SK-N-SH (cell line): ENCODE measurements around the gene MAN1A1. TPM values are rescaled to one million over a fixed set of nuclear protein-coding genes. Genes with fewer than 3 reads are reported as not detected.

Experiments used
- CTCF ChIA-PET: fragments of 300-600, 350-600 bp; formaldehyde crosslinking; extraction: SDS; loops from one replicate; lab custom pipeline; 2021; lab: Yijun Ruan, JAX
- POLR2A ChIA-PET: fragments of 350-600 bp; sonication (Branson Sonifier 250); formaldehyde crosslinking; extraction: SDS; loops from one replicate; lab custom pipeline; 2020; ENCODE audit warnings: antibody characterized with exemption, inconsistent platforms; lab: Yijun Ruan, JAX
- DNase-seq: peaks from one replicate; pipeline ENCODE4 v3.0.0; 2012
- H2AFZ ChIP-seq: fragments of 200-600 bp; sonication (generic); 2 replicates; pipeline ENCODE4 v1.8.1; 2016; ENCODE audit warnings: antibody characterized with exemption, mild to moderate bottlenecking, low read depth
- H3F3A ChIP-seq: fragments of 200-600 bp; sonication (generic); replicated peaks from 2 replicates; pipeline ENCODE3; 2016; ENCODE audit warnings: antibody characterized with exemption, mild to moderate bottlenecking; ENCODE audit not compliant: insufficient read depth
- H3K27ac ChIP-seq, 2 experiments: fragments of 200-500 bp in 1 of 2; fragments of 200-600 bp in 1 of 2; sonication (Bioruptor generic) in 1 of 2; sonication (generic), shearing (Covaris generic) in 1 of 2; 2 replicates each; pipeline versions ENCODE4 v1.5.1 to v1.6.1; 2014 to 2016; ENCODE audit warnings: low read depth in 2 of 2, inconsistent platforms in 1 of 2, low read length in 1 of 2, mild to moderate bottlenecking in 1 of 2, mixed read lengths in 1 of 2
- H3K27me3 ChIP-seq: fragments of 200-600 bp; sonication (generic), shearing (Covaris generic); 2 replicates; pipeline ENCODE4 v1.6.1; 2016; ENCODE audit warnings: mixed run types; ENCODE audit not compliant: insufficient read depth
- H3K36me3 ChIP-seq, 2 experiments: fragments of 200-500 bp in 1 of 2; fragments of 200-600 bp in 1 of 2; sonication (Bioruptor generic) in 1 of 2; sonication (generic) in 1 of 2; replicated peaks in 1 of 2; 2 replicates each; pipeline versions ENCODE3 to v1.5.1; 2014 to 2016; ENCODE audit warnings: low read length in 1 of 2, mild to moderate bottlenecking in 1 of 2; ENCODE audit not compliant: insufficient read depth in 2 of 2, control insufficient read depth in 1 of 2
- H3K4me1 ChIP-seq, 2 experiments: fragments of 200-500 bp in 1 of 2; fragments of 200-600 bp in 1 of 2; sonication (Bioruptor generic) in 1 of 2; sonication (generic), shearing (Covaris generic) in 1 of 2; 2 replicates each; pipeline versions ENCODE4 v1.5.1 to v1.6.1; 2014 to 2016; ENCODE audit warnings: low read depth in 1 of 2, low read length in 1 of 2, mixed run types in 1 of 2; ENCODE audit not compliant: insufficient read depth in 2 of 2, control insufficient read depth in 1 of 2
- H3K4me2 ChIP-seq: fragments of 200-600 bp; sonication (generic), shearing (Covaris generic); 2 replicates; pipeline ENCODE4 v1.6.1; 2017; ENCODE audit warnings: mixed run types
- H3K4me3 ChIP-seq, 2 experiments: fragments of 200-500 bp in 1 of 2; fragments of 200-600 bp in 1 of 2; sonication (Bioruptor generic) in 1 of 2; sonication (generic), shearing (Covaris generic) in 1 of 2; 2 replicates each; pipeline versions ENCODE4 v1.5.1 to v1.8.1; 2014 to 2016; ENCODE audit warnings: low read depth in 2 of 2, inconsistent platforms in 1 of 2, low read length in 1 of 2, mild to moderate bottlenecking in 1 of 2, mixed read lengths in 1 of 2, moderate library complexity in 1 of 2
- H3K79me2 ChIP-seq: fragments of 200-600 bp; sonication (generic); 2 replicates; pipeline ENCODE4 v1.8.1; 2017; ENCODE audit warnings: mild to moderate bottlenecking; ENCODE audit not compliant: insufficient read depth
- H3K9ac ChIP-seq: fragments of 200-600 bp; sonication (generic); 2 replicates; pipeline ENCODE4 v1.6.1; 2017; ENCODE audit warnings: mixed run types
- H3K9me2 ChIP-seq: fragments of 200-600 bp; sonication (generic); 2 replicates; pipeline ENCODE4 v1.6.1; 2017; ENCODE audit warnings: mixed run types
- H3K9me3 ChIP-seq: fragments of 200-600 bp; sonication (generic); 2 replicates; pipeline ENCODE4 v1.6.1; 2017; ENCODE audit warnings: mixed run types, mild to moderate bottlenecking, moderate library complexity
- H4K20me1 ChIP-seq: fragments of 200-600 bp; sonication (generic); 2 replicates; pipeline ENCODE4 v1.6.1; 2017; ENCODE audit warnings: mild to moderate bottlenecking, mixed run types; ENCODE audit not compliant: insufficient read depth
- CHD2 ChIP-seq: fragments of 150-350 bp; IDR thresholded peaks from 2 replicates; pipeline ENCODE4 v1.6.1; 2018; ENCODE audit warnings: low read length; ENCODE audit not compliant: partially characterized antibody
- EP300 ChIP-seq, 2 experiments: IDR thresholded peaks; 2 replicates each; pipeline versions ENCODE4 v1.4.0 to v1.6.1; 2012; ENCODE audit warnings: borderline replicate concordance in 1 of 2, low read depth in 1 of 2, low read length in 1 of 2
- EZH2phosphoT487 ChIP-seq: fragments of 200-600 bp; sonication (generic); IDR thresholded peaks from 2 replicates; pipeline ENCODE4 v1.6.1; 2017; ENCODE audit warnings: low read depth, mixed run types, mild to moderate bottlenecking, antibody characterized with exemption, moderate library complexity, borderline replicate concordance
- GABPA ChIP-seq: IDR thresholded peaks from 2 replicates; pipeline ENCODE4 v1.4.0; 2012; ENCODE audit warnings: low read depth, mild to moderate bottlenecking
- IRF3 ChIP-seq: fragments of 150-350 bp; IDR thresholded peaks from 2 replicates; pipeline ENCODE4 v1.6.1; 2016; ENCODE audit warnings: mild to moderate bottlenecking, low read depth, low read length
- MAX ChIP-seq: IDR thresholded peaks from 2 replicates; pipeline ENCODE4 v1.4.0; 2012; ENCODE audit warnings: low read depth
- MEF2A ChIP-seq: IDR thresholded peaks from 2 replicates; pipeline ENCODE4 v1.4.0; 2012; ENCODE audit warnings: low read depth, borderline replicate concordance
- MXI1 ChIP-seq: IDR thresholded peaks from 2 replicates; pipeline ENCODE4 v1.6.1; 2012; ENCODE audit warnings: mild to moderate bottlenecking, low read depth, low read length, improper control_type of control experiment
- NFIC ChIP-seq: IDR thresholded peaks from 2 replicates; pipeline ENCODE4 v1.4.0; 2012; ENCODE audit warnings: borderline replicate concordance
- NRF1 ChIP-seq: IDR thresholded peaks from 2 replicates; pipeline ENCODE4 v1.6.1; 2012; ENCODE audit warnings: low read depth, mild to moderate bottlenecking, low read length
- PBX3 ChIP-seq: IDR thresholded peaks from 2 replicates; pipeline ENCODE4; 2012
- RAD21 ChIP-seq: IDR thresholded peaks from 2 replicates; pipeline ENCODE4 v1.6.1; 2012; ENCODE audit warnings: mild to moderate bottlenecking, low read length
- RCOR1 ChIP-seq: fragments of 150-350 bp; IDR thresholded peaks from 2 replicates; pipeline ENCODE4 v1.6.1; 2017; ENCODE audit warnings: antibody characterized with exemption, low read length
- REST ChIP-seq: IDR thresholded peaks from 2 replicates; pipeline ENCODE4 v1.6.1; 2012; ENCODE audit warnings: mild to moderate bottlenecking, low read depth, low read length, moderate library complexity
- RFX5 ChIP-seq: IDR thresholded peaks from 2 replicates; pipeline ENCODE4 v1.6.1; 2012; ENCODE audit warnings: mild to moderate bottlenecking, improper control_type of control experiment, low read length
- TEAD4 ChIP-seq: IDR thresholded peaks from 2 replicates; pipeline ENCODE4 v1.4.0; 2012; ENCODE audit warnings: mild to moderate bottlenecking, borderline replicate concordance; ENCODE audit not compliant: insufficient read depth
- USF1 ChIP-seq: IDR thresholded peaks from 2 replicates; pipeline ENCODE4 v1.4.0; 2012; ENCODE audit warnings: low read depth, borderline replicate concordance
- ZBTB33 ChIP-seq: IDR thresholded peaks from 2 replicates; pipeline ENCODE4 v1.4.0; 2012; ENCODE audit warnings: low read depth, borderline replicate concordance
- WGBS: methylation state at CpG from one replicate; pipeline ENCODE4 v1.1.6; 2017; ENCODE audit warnings: low lambda C conversion rate; 5-methylcytosine and 5-hydroxymethylcytosine counted together
- polyA plus RNA-seq, 3 experiments: library from polyadenylated mRNA; depleted of rRNA; stranded (reverse); fragments of >200 nt; gene quantifications; 2 replicates each; pipeline ENCODE4 v1.2.3, GENCODE V29; 2012

The MAN1A1 gene
- polyA plus RNA-seq, 1 of the 3 experiments (the other 2 are of a cell fraction), result 28.0 TPM

GRCh38 chr6:119337762-119338161, 11.8 kb downstream of the MAN1A1 start:
- Histone ChIP-seq H3K36me3 (peaks cover 0 to 33% of the 10 kb centered on the region in 2 experiments), H3K4me2 (no peak overlapping the region), H3K9ac (no peak overlapping the region)
- WGBS, result 88% methylated on average over 1 of the region's 1 CpG
- POLR2A ChIA-PET, result no interaction called here
- TF ChIP-seq NFIC, result no peak
- no peak for TF ChIP-seq CHD2
- no peak for TF ChIP-seq IRF3
- TF ChIP-seq RCOR1, result no peak
- no peak for TF ChIP-seq MAX
- no peak for TF ChIP-seq REST
- TF ChIP-seq GABPA, result no peak
- TF ChIP-seq, all 33 proteins: peak for 0
- Histone ChIP-seq H3K9me3 (no peaks in the 10 kb centered on the region), H3K27ac (no peak overlapping the region), H3K9me2 (no peaks in the 10 kb centered on the region), H3F3A (peaks cover 3% of the 10 kb centered on the region), H3K27me3 (no peaks in the 10 kb centered on the region), H3K79me2 (peaks cover 10% of the 10 kb centered on the region; the same call in 1 of the 2 replicates), H4K20me1 (peaks cover 25% of the 10 kb centered on the region; the same call in 1 of the 2 replicates), H3K4me3 (no peak overlapping the region), H3K4me1 (peaks cover 0 to 17% of the 10 kb centered on the region in 2 experiments; a peak in 2 of 4 replicates), H2AFZ (no peak overlapping the region)
- CTCF ChIA-PET, result interaction anchor here (1.2 to 4.0 kb wide), 4 partner anchors 13 to 209 kb away, joined by 3 to 24 read pairs (median 6); no protein-coding TSS in a partner anchor
- no peak for DNase-seq

GRCh38 chr6:119337252-119337651, 12.3 kb downstream of the MAN1A1 start:
- Histone ChIP-seq H3K9me2 (no peaks in the 10 kb centered on the region), H3K4me2 (no peak overlapping the region), H2AFZ (no peak overlapping the region), H3K4me1 (peaks cover 0 to 18% of the 10 kb centered on the region in 2 experiments; a peak in 2 of 4 replicates), H3K9ac (no peak overlapping the region), H3F3A (peaks cover 3% of the 10 kb centered on the region), H3K27me3 (no peaks in the 10 kb centered on the region), H3K27ac (no peak overlapping the region), H3K4me3 (no peak overlapping the region), H3K79me2 (peaks cover 14% of the 10 kb centered on the region; the same call in 1 of the 2 replicates), H4K20me1 (peaks cover 25% of the 10 kb centered on the region; the same call in 1 of the 2 replicates), H3K9me3 (no peaks in the 10 kb centered on the region), H3K36me3 (peaks cover 0 to 28% of the 10 kb centered on the region in 2 experiments)
- ChIA-PET POLR2A (no interaction called here), CTCF (interaction anchor here (2.0 kb wide), 1 partner anchor 208 kb away, joined by 7 read pairs; no protein-coding TSS in a partner anchor)
- WGBS, result 96% methylated on average over 5 of the region's 5 CpGs
- TF ChIP-seq MXI1 (no peak), PBX3 (no peak), MAX (no peak), EZH2phosphoT487 (no peak), MEF2A (no peak), RFX5 (no peak), RAD21 (no peak), ZBTB33 (no peak), EP300 (IDR thresholded peaks at IDR 0.05; ENCODE audit: borderline replicate concordance in 1 of 2, low read depth in 1 of 2, low read length in 1 of 2) (no peak), TEAD4 (no peak), NRF1 (no peak), USF1 (no peak), CHD2 (no peak)
- DNase-seq, result no peak
